NCI-H524 (cell line): ENCODE measurements around the gene OCEL1.
"Not testable (repeated sequence)": the region's sequence is repeated elsewhere in the genome, so short reads cannot be mapped to it uniquely, and the experiment has no call there.

ENCODE experiments used
- DNase-seq, 2 experiments: peaks; one replicate each; lab custom pipeline; 2025; lab: John Stamatoyannopoulos, UW

OCEL1 gene

GRCh38 chr19:17226002-17226933 lies at the start of gene OCEL1:
Gene OCEL1, plus strand, starts transcription at chr19:17226226. Its CDS starts 22 bp downstream, at chr19:17226248.
- DNase-seq: peak; percentile 99

- DNase-seq: no peak
These were observed 47.7 kb upstream of the OCEL1 start for GRCh38 chr19:17178291-17178690.

GRCh38 chr19:17180997-17181702 lies 44.9 kb upstream of the OCEL1 start:
- DNase-seq: no peak

GRCh38 chr19:17183271-17183761 lies 42.7 kb upstream of the OCEL1 start:
- no peak for DNase-seq

GRCh38 chr19:17183858-17184321 lies 42.1 kb upstream of the OCEL1 start:
- no peak for DNase-seq

GRCh38 chr19:17184371-17184841 lies 41.6 kb upstream of the OCEL1 start:
- DNase-seq: no peak

GRCh38 chr19:17185590-17185989 lies 40.4 kb upstream of the OCEL1 start:
- DNase-seq: no peak

GRCh38 chr19:17191736-17192135 lies 34.3 kb upstream of the OCEL1 start:
- not testable (repeated sequence) for DNase-seq

- no peak for DNase-seq
These were observed 33.3 kb upstream of the OCEL1 start for GRCh38 chr19:17192751-17193150.

- no peak for DNase-seq
These were observed 31.4 kb upstream of the OCEL1 start for GRCh38 chr19:17194608-17195007.

- DNase-seq: no peak
These were observed 30.9 kb upstream of the OCEL1 start for GRCh38 chr19:17195106-17195505.

- DNase-seq: no peak
These were observed 29.4 kb upstream of the OCEL1 start for GRCh38 chr19:17196610-17197009.

- DNase-seq: no peak
These were observed 28.4 kb upstream of the OCEL1 start for GRCh38 chr19:17197666-17198065.

GRCh38 chr19:17200408-17201079 lies 25.5 kb upstream of the OCEL1 start:
- DNase-seq: no peak

- DNase-seq: no peak
These were observed 23.8 kb upstream of the OCEL1 start for GRCh38 chr19:17202249-17202648.

- DNase-seq: no peak
These were observed 23.3 kb upstream of the OCEL1 start for GRCh38 chr19:17202713-17203112.

- DNase-seq: peak in 1 of 2 experiments; percentile 57
These were observed 20.5 kb upstream of the OCEL1 start for GRCh38 chr19:17205237-17206140.

- no peak for DNase-seq
These were observed 19.1 kb upstream of the OCEL1 start for GRCh38 chr19:17206736-17207581.

GRCh38 chr19:17209126-17210036 lies 16.6 kb upstream of the OCEL1 start:
- DNase-seq: no peak
